H9 (cell line): ENCODE data around the gene NANOS2. TPM values are rescaled to one million over a fixed set of nuclear protein-coding genes. Genes with fewer than 3 reads are reported as not detected.
A peak's percentile ranks its signal among the peaks of the same experiment; 100 is the strongest.
"Not testable (repeated sequence)": the region's sequence is repeated elsewhere in the genome, so short reads cannot be mapped to it uniquely, and the experiment has no call there.

Experiments used
- DNase-seq: peaks from one replicate; pipeline ENCODE4 v3.0.0-alpha.2; 2017
- H2AFZ ChIP-seq: one replicate; pipeline ENCODE4 v1.6.1; 2013; ENCODE audit warnings: mild to moderate bottlenecking, low read length, control low read depth, moderate library complexity
- H2AK5ac ChIP-seq: 2 replicates; pipeline ENCODE4 v1.6.1; 2013; ENCODE audit warnings: low read length, control low read depth, mixed read lengths; ENCODE audit not compliant: insufficient read length
- H2BK120ac ChIP-seq: one replicate; pipeline ENCODE4 v1.6.1; 2013; ENCODE audit warnings: low read depth, mild to moderate bottlenecking, low read length, control low read depth, inconsistent platforms; ENCODE audit not compliant: poor library complexity, severe bottlenecking
- H2BK12ac ChIP-seq: 2 replicates; pipeline ENCODE4 v1.6.1; 2013; ENCODE audit warnings: low read length, control low read depth, mixed read lengths, low read depth; ENCODE audit not compliant: insufficient read length
- H2BK15ac ChIP-seq: 2 replicates; pipeline ENCODE4 v1.6.1; 2013; ENCODE audit warnings: low read depth, low read length, control low read depth
- H2BK20ac ChIP-seq: one replicate; pipeline ENCODE4 v1.6.1; 2013; ENCODE audit warnings: low read depth, mild to moderate bottlenecking, low read length, control low read depth, inconsistent platforms; ENCODE audit not compliant: poor library complexity, severe bottlenecking
- H2BK5ac ChIP-seq: 2 replicates; pipeline ENCODE4 v1.6.1; 2013; ENCODE audit warnings: low read length, control low read depth, mixed read lengths; ENCODE audit not compliant: insufficient read length
- H3K14ac ChIP-seq: 2 replicates; pipeline ENCODE4 v1.6.1; 2013; ENCODE audit warnings: low read length, control low read depth; ENCODE audit not compliant: insufficient read depth
- H3K18ac ChIP-seq: 2 replicates; pipeline ENCODE4 v1.6.1; 2013; ENCODE audit warnings: low read depth, mild to moderate bottlenecking, mixed read lengths, low read length, control low read depth; ENCODE audit not compliant: insufficient read length
- H3K23ac ChIP-seq: 2 replicates; pipeline ENCODE4 v1.6.1; 2013; ENCODE audit warnings: low read length, control low read depth, mixed read lengths, low read depth; ENCODE audit not compliant: insufficient read length
- H3K23me2 ChIP-seq: 2 replicates; pipeline ENCODE4 v1.6.1; 2013; ENCODE audit warnings: low read depth, mild to moderate bottlenecking, mixed read lengths, low read length, control low read depth; ENCODE audit not compliant: insufficient read length, poor library complexity, severe bottlenecking
- H3K27ac ChIP-seq: 2 replicates; pipeline ENCODE4 v1.5.1; 2013; ENCODE audit warnings: low read length, control low read depth, mixed read lengths, low read depth; ENCODE audit not compliant: insufficient read length
- H3K27me3 ChIP-seq: 2 replicates; pipeline ENCODE4 v1.6.1; 2013; ENCODE audit warnings: low read length, control low read depth, inconsistent platforms; ENCODE audit not compliant: insufficient read depth
- H3K4ac ChIP-seq: 2 replicates; pipeline ENCODE4 v1.6.1; 2013; ENCODE audit warnings: low read depth, mild to moderate bottlenecking, control low read depth, inconsistent platforms, low read length, moderate library complexity
- H3K4me1 ChIP-seq: 2 replicates; pipeline ENCODE4 v1.6.1; 2013; ENCODE audit warnings: low read length, control low read depth, inconsistent platforms; ENCODE audit not compliant: insufficient read depth
- H3K4me2 ChIP-seq: 2 replicates; pipeline ENCODE4 v1.6.1; 2013; ENCODE audit warnings: low read length, control low read depth, mixed read lengths; ENCODE audit not compliant: insufficient read length, insufficient read depth
- H3K56ac ChIP-seq: 2 replicates; pipeline ENCODE4 v1.6.1; 2013; ENCODE audit warnings: low read depth, mild to moderate bottlenecking, mixed read lengths, low read length, control low read depth; ENCODE audit not compliant: insufficient read length
- H3K79me1 ChIP-seq: 2 replicates; pipeline ENCODE4 v1.6.1; 2013; ENCODE audit warnings: low read depth, mild to moderate bottlenecking, moderate library complexity, low read length, control low read depth, inconsistent platforms; ENCODE audit not compliant: insufficient read depth, poor library complexity, severe bottlenecking
- H3K79me2 ChIP-seq: 2 replicates; pipeline ENCODE4 v1.6.1; 2013; ENCODE audit warnings: low read length, control low read depth, inconsistent platforms; ENCODE audit not compliant: insufficient read depth
- H3K9ac ChIP-seq: 2 replicates; pipeline ENCODE4 v1.6.1; 2013; ENCODE audit warnings: low read length, control low read depth, mixed read lengths; ENCODE audit not compliant: insufficient read length; ENCODE audit errors: extremely low read depth
- H3K9me3 ChIP-seq: one replicate; pipeline ENCODE4 v1.6.1; 2013; ENCODE audit warnings: low read depth, low read length, inconsistent platforms; ENCODE audit not compliant: control insufficient read depth
- H3T11ph ChIP-seq: one replicate; pipeline ENCODE4 v1.6.1; 2013; ENCODE audit warnings: mild to moderate bottlenecking, low read length, control low read depth, inconsistent platforms
- H4K20me1 ChIP-seq: one replicate; pipeline ENCODE4 v1.6.1; 2013; ENCODE audit not compliant: control insufficient read depth, insufficient read length, insufficient read depth
- H4K5ac ChIP-seq: 2 replicates; pipeline ENCODE4 v1.6.1; 2013; ENCODE audit warnings: low read depth, mild to moderate bottlenecking, mixed read lengths, low read length, control low read depth; ENCODE audit not compliant: insufficient read length
- H4K8ac ChIP-seq: replicated peaks from 2 replicates; pipeline ENCODE4 v1.6.1; 2013; ENCODE audit warnings: low read length, control low read depth, mixed read lengths, low read depth; ENCODE audit not compliant: insufficient read length
- H4K91ac ChIP-seq: 2 replicates; pipeline ENCODE4 v1.6.1; 2013; ENCODE audit warnings: low read depth, mild to moderate bottlenecking, moderate library complexity, mixed read lengths, low read length, control low read depth; ENCODE audit not compliant: insufficient read length
- H3K27ac Mint-ChIP-seq, 3 experiments: 2 replicates in 2 of 3; 3 replicates in 1 of 3; pipeline ENCODE4 v1.8.0; 2020 to 2021; ENCODE audit warnings: mixed read lengths in 3 of 3, mild to moderate bottlenecking in 1 of 3, moderate library complexity in 1 of 3
- H3K27me3 Mint-ChIP-seq: 2 replicates; pipeline ENCODE4 v1.8.0; 2021; ENCODE audit warnings: low read depth, mild to moderate bottlenecking, moderate library complexity, mixed read lengths
- H3K36me3 Mint-ChIP-seq, 3 experiments: 2 replicates in 2 of 3; 3 replicates in 1 of 3; pipeline ENCODE4 v1.8.0; 2020 to 2021; ENCODE audit warnings: low read depth in 3 of 3, mixed read lengths in 3 of 3; ENCODE audit not compliant: insufficient read depth in 1 of 3
- H3K4me1 Mint-ChIP-seq, 2 experiments: 2 replicates each; pipeline ENCODE4 v1.8.0; 2020; ENCODE audit warnings: mixed read lengths in 2 of 2
- H3K4me3 Mint-ChIP-seq, 2 experiments: 2 replicates in 1 of 2; 3 replicates in 1 of 2; pipeline ENCODE4 v1.8.0; 2020 to 2021; ENCODE audit warnings: mild to moderate bottlenecking in 2 of 2, mixed read lengths in 2 of 2, moderate library complexity in 1 of 2
- H3K9me3 Mint-ChIP-seq, 2 experiments: 2 replicates in 1 of 2; 3 replicates in 1 of 2; pipeline ENCODE4 v1.8.0; 2020; ENCODE audit warnings: mild to moderate bottlenecking in 2 of 2, mixed read lengths in 2 of 2, moderate library complexity in 1 of 2
- WGBS: extraction: QIAGEN DNeasy Blood & Tissue Kit; methylation state at CpG from one replicate; pipeline ENCODE4 v1.1.7; 2013; ENCODE audit warnings: missing lambda C conversion rate, low lambda C conversion rate, mixed read lengths; ENCODE audit not compliant: insufficient read length; ENCODE audit errors: extremely low coverage; 5-methylcytosine and 5-hydroxymethylcytosine counted together
- total RNA-seq: library from RNA; stranded (reverse); gene quantifications from 2 replicates; pipeline ENCODE4 v1.2.1, GENCODE V29; 2021
- TF ChIP-seq, protein P1 (sequence below): fragments of 200-600 bp; sonication (generic); conservative IDR thresholded peaks from 3 replicates; pipeline ENCODE4 v1.8.0; 2021; ENCODE audit warnings: antibody characterized with exemption, mild to moderate bottlenecking

Gene NANOS2
- total RNA-seq, 1 experiment from 2014 or later = not detected

DNA sequence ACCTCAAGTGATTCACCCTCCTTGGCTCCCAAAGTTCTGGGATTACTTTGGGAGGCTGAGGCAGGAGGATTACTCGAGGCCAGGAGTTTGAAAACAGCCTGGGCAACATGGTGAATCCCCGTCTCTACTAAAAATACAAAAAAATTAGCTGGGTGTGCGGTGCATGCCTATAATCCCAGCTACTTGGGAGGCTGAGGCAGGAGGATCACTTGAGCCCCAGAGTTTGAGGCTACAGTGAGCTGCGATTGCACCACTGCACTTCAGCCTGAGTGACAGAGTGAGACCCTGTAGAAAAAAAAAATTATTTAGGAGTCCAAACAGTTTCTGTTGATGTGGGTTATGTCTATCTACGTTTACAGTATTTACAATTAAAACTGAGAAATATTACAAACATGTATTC is 43.8 kb downstream of the NANOS2 start:
- Mint-ChIP-seq H3K36me3 (peaks cover 8 to 32% (median 25%) of the 10 kb centered on the region in 3 experiments; a peak in 6 of 7 replicates), H3K9me3 (no peaks in the 10 kb centered on the region), H3K4me1 (peaks cover 21 to 43% of the 10 kb centered on the region in 2 experiments), H3K27ac (no peak overlapping the region), H3K27me3 (no peaks in the 10 kb centered on the region; the same call in 1 of the 2 replicates), H3K4me3 (no peak overlapping the region)
- H3K79me1 ChIP-seq = peaks cover 3% of the 10 kb centered on the region
- WGBS = no CpG with 5 or more reads among the region's 5 CpGs
- no peak overlapping the region for H4K91ac ChIP-seq
- H3K4ac ChIP-seq = no peak overlapping the region
- no peak overlapping the region for H3K4me2 ChIP-seq
- TF ChIP-seq, protein P1, sequence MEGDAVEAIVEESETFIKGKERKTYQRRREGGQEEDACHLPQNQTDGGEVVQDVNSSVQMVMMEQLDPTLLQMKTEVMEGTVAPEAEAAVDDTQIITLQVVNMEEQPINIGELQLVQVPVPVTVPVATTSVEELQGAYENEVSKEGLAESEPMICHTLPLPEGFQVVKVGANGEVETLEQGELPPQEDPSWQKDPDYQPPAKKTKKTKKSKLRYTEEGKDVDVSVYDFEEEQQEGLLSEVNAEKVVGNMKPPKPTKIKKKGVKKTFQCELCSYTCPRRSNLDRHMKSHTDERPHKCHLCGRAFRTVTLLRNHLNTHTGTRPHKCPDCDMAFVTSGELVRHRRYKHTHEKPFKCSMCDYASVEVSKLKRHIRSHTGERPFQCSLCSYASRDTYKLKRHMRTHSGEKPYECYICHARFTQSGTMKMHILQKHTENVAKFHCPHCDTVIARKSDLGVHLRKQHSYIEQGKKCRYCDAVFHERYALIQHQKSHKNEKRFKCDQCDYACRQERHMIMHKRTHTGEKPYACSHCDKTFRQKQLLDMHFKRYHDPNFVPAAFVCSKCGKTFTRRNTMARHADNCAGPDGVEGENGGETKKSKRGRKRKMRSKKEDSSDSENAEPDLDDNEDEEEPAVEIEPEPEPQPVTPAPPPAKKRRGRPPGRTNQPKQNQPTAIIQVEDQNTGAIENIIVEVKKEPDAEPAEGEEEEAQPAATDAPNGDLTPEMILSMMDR = no peak
- no peak overlapping the region for H2BK20ac ChIP-seq
- H2AFZ ChIP-seq = no peak overlapping the region
- H2AK5ac ChIP-seq = no peak overlapping the region
- peaks cover 3% of the 10 kb centered on the region for H4K20me1 ChIP-seq
- H3T11ph ChIP-seq = no peak overlapping the region
- H2BK5ac ChIP-seq = no peak overlapping the region
- H3K56ac ChIP-seq = no peak overlapping the region
- no peak overlapping the region for H3K27ac ChIP-seq
- no peak for DNase-seq
- H3K79me2 ChIP-seq = peaks cover 5% of the 10 kb centered on the region; the same call in 1 of the 2 replicates
- H3K14ac ChIP-seq = no peak overlapping the region
- H3K9ac ChIP-seq = no peak overlapping the region
- H2BK120ac ChIP-seq = no peak overlapping the region
- no peaks in the 10 kb centered on the region for H3K23me2 ChIP-seq
- no peak overlapping the region for H3K18ac ChIP-seq
- H2BK12ac ChIP-seq = no peak overlapping the region
- H3K4me1 ChIP-seq = peaks cover 5% of the 10 kb centered on the region; the same call in 1 of the 2 replicates
- no peak overlapping the region for H4K8ac ChIP-seq
- H3K27me3 ChIP-seq = no peaks in the 10 kb centered on the region
- H3K9me3 ChIP-seq = no peaks in the 10 kb centered on the region
- no peak overlapping the region for H3K23ac ChIP-seq
- no peak overlapping the region for H2BK15ac ChIP-seq
- H4K5ac ChIP-seq = no peak overlapping the region

DNA sequence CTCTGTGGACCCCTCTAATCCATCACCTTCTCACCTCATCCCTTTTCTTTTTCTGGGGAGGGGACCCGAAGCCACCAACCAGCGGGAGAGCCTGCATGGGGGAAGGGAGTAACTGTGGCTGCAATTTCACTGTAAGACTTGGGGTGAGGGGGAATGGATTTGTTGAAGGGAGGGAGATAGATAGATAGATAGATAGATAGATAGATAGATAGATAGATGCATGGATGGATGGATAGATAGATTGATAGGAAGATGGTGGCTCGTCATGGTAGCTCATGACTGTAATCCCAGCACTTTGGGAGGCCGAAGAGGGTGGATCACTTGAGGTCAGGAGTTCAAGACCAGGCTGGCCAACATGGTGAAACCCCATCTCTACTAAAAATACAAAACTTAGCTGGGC is 47.3 kb downstream of the NANOS2 start:
- not testable (repeated sequence) for H4K5ac ChIP-seq, DNase-seq, H2BK5ac ChIP-seq, H3K27ac ChIP-seq, H3K14ac ChIP-seq, H3K9me3 ChIP-seq, H3K9me3 Mint-ChIP-seq, H3K27me3 Mint-ChIP-seq, H2BK12ac ChIP-seq, H2BK120ac ChIP-seq, H3K9ac ChIP-seq, H3K79me2 ChIP-seq, H3K4ac ChIP-seq, H3K4me1 ChIP-seq, H3K4me2 ChIP-seq, H3K18ac ChIP-seq, H3T11ph ChIP-seq, H2BK20ac ChIP-seq, H3K23ac ChIP-seq, H2AK5ac ChIP-seq, H3K27me3 ChIP-seq, H4K8ac ChIP-seq, H2BK15ac ChIP-seq, H2AFZ ChIP-seq, H3K79me1 ChIP-seq, H4K91ac ChIP-seq, H4K20me1 ChIP-seq, H3K56ac ChIP-seq
- WGBS = no CpG with 5 or more reads among the region's 4 CpGs
- H3K23me2 ChIP-seq = peaks cover 16% of the 10 kb centered on the region
- H3K36me3 Mint-ChIP-seq = peaks cover 2 to 17% (median 14%) of the 10 kb centered on the region in 3 experiments; a peak in 5 of 7 replicates
- H3K27ac Mint-ChIP-seq = peak overlapping the region in 1 of 3 experiments; percentile 7; a peak in 1 of 7 replicates
- H3K4me1 Mint-ChIP-seq = peaks cover 32 to 45% of the 10 kb centered on the region in 2 experiments
- peak overlapping the region in 1 of 2 experiments; percentile 9; a peak in 2 of 5 replicates for H3K4me3 Mint-ChIP-seq
